Glutamatergic neuron (in vitro differentiated cells): Measurements from ENCODE around the gene C2CD2. TPM values are rescaled to one million over a fixed set of nuclear protein-coding genes. Genes with fewer than 3 reads are reported as not detected.

ENCODE experiments used
- DNase-seq: peaks from one replicate; pipeline ENCODE4 v3.0.0; 2022
- H3K27ac Mint-ChIP-seq: one replicate; pipeline ENCODE4 v1.8.0; 2020; ENCODE audit warnings: mild to moderate bottlenecking, mixed read lengths, inconsistent platforms; ENCODE audit not compliant: unreplicated experiment
- H3K27me3 Mint-ChIP-seq: one replicate; pipeline ENCODE4 v1.8.0; 2020; ENCODE audit warnings: mild to moderate bottlenecking, moderate library complexity, mixed read lengths, inconsistent platforms; ENCODE audit not compliant: unreplicated experiment
- H3K36me3 Mint-ChIP-seq: one replicate; pipeline ENCODE4 v1.8.0; 2020; ENCODE audit warnings: mild to moderate bottlenecking, mixed read lengths, inconsistent platforms; ENCODE audit not compliant: unreplicated experiment
- H3K4me1 Mint-ChIP-seq: one replicate; pipeline ENCODE4 v1.8.0; 2020; ENCODE audit warnings: mild to moderate bottlenecking, low read depth, mixed read lengths, inconsistent platforms; ENCODE audit not compliant: unreplicated experiment
- H3K4me3 Mint-ChIP-seq: one replicate; pipeline ENCODE4 v1.8.0; 2020; ENCODE audit warnings: mild to moderate bottlenecking, mixed read lengths, inconsistent platforms; ENCODE audit not compliant: unreplicated experiment
- H3K9me3 Mint-ChIP-seq: one replicate; pipeline ENCODE4 v1.8.0; 2020; ENCODE audit warnings: mild to moderate bottlenecking, moderate library complexity, mixed read lengths, inconsistent platforms; ENCODE audit not compliant: unreplicated experiment
- total RNA-seq: library from RNA; stranded (reverse); fragmentation: NEBNext Ultra II Directional; extraction: Animal tissue kit (Norgen Biotek cat#: 25700); gene quantifications from one replicate; pipeline ENCODE4 v1.2.1, GENCODE V29; 2021; ENCODE audit not compliant: unreplicated experiment
- TF ChIP-seq, protein P1 (sequence below): fragments of 200-600 bp; sonication (generic); IDR thresholded peaks from one replicate; pipeline ENCODE4 v1.5.0; 2021; ENCODE audit not compliant: partially characterized antibody, unreplicated experiment

C2CD2 gene
- total RNA-seq, 1 donor from 2014 or later = 0.78 TPM

- no peak overlapping the region for H3K4me3 Mint-ChIP-seq
- no peak overlapping the region for H3K27ac Mint-ChIP-seq
- peaks cover 8% of the 10 kb centered on the region for H3K9me3 Mint-ChIP-seq
- no peak for DNase-seq
- H3K27me3 Mint-ChIP-seq = no peaks in the 10 kb centered on the region
- no peaks in the 10 kb centered on the region for H3K4me1 Mint-ChIP-seq
- peaks cover 8% of the 10 kb centered on the region for H3K36me3 Mint-ChIP-seq
- TF ChIP-seq, protein P1, sequence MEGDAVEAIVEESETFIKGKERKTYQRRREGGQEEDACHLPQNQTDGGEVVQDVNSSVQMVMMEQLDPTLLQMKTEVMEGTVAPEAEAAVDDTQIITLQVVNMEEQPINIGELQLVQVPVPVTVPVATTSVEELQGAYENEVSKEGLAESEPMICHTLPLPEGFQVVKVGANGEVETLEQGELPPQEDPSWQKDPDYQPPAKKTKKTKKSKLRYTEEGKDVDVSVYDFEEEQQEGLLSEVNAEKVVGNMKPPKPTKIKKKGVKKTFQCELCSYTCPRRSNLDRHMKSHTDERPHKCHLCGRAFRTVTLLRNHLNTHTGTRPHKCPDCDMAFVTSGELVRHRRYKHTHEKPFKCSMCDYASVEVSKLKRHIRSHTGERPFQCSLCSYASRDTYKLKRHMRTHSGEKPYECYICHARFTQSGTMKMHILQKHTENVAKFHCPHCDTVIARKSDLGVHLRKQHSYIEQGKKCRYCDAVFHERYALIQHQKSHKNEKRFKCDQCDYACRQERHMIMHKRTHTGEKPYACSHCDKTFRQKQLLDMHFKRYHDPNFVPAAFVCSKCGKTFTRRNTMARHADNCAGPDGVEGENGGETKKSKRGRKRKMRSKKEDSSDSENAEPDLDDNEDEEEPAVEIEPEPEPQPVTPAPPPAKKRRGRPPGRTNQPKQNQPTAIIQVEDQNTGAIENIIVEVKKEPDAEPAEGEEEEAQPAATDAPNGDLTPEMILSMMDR = no peak
These were observed 18.8 kb upstream of the C2CD2 start for GRCh38 chr21:41972511-41973205.

- peaks cover 8% of the 10 kb centered on the region for H3K9me3 Mint-ChIP-seq
These were observed 18.1 kb upstream of the C2CD2 start for GRCh38 chr21:41971891-41972290.

DNA sequence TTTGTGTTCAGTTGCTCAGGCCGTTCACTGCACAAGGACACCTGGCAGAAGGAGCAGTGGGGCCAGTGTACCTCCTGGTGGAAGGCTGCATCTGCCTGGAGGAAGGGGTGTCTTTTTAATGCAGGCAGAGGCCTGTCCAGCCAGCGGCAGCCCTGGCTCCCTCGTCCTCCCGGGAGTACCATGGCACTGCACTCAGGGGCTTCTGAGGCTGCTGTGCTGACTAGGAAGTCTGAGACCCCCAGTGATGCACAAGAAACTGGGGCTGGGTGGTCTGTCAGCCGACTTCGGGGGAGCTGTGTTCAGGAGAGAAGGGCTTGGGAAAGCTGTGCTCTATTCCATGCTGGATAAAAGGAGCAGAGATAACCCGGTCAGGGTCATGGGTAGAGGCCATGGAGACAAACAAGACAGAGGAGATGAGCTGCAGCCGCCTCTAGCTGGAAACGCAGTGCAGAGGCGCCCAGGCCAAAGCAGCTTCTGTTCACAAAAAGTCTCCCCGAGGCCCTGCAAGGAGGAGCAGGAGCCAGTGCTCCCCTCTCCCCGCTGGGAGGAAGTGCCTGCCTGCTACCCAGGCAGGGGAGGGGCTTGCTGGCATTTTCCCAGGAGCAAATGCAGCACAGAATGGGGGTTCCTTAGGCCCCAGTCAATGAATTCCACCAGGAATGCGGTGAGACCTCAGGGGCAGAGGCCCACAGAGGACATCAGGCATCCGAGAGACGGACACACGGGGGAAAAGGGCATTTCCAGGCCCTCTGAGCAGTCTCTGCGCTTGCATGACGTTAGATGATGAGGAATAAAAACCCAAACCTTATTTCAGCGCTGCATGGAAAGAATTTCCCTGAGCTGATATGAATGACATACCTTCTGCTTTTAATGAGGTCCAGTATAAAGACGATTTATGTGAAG, 17.2 kb upstream of the C2CD2 start:
- TF ChIP-seq, protein P1 = no peak
- Mint-ChIP-seq H3K27me3 (peaks cover 2% of the 10 kb centered on the region), H3K4me1 (peaks cover 15% of the 10 kb centered on the region), H3K36me3 (peaks cover 8% of the 10 kb centered on the region), H3K9me3 (peaks cover 8% of the 10 kb centered on the region), H3K27ac (no peak overlapping the region), H3K4me3 (no peak overlapping the region)
- no peak for DNase-seq

More at GRCh38 chr21:41971891-41972290, 18.1 kb upstream of the C2CD2 start:
- Mint-ChIP-seq H3K4me1 (peaks cover 6% of the 10 kb centered on the region), H3K4me3 (no peak overlapping the region), H3K27ac (no peak overlapping the region), H3K36me3 (peaks cover 8% of the 10 kb centered on the region), H3K27me3 (no peaks in the 10 kb centered on the region)
- DNase-seq = no peak
- TF ChIP-seq, protein P1 = no peak

GRCh38 chr21:41970106-41970391, 16.2 kb upstream of the C2CD2 start:
- Mint-ChIP-seq H3K4me3 (no peak overlapping the region), H3K27ac (no peak overlapping the region), H3K36me3 (peaks cover 9% of the 10 kb centered on the region), H3K9me3 (peaks cover 8% of the 10 kb centered on the region), H3K4me1 (peaks cover 17% of the 10 kb centered on the region), H3K27me3 (peaks cover 2% of the 10 kb centered on the region)
- TF ChIP-seq, protein P1 = no peak
- no peak for DNase-seq

GRCh38 chr21:41967708-41968107, 13.9 kb upstream of the C2CD2 start:
- no peak for DNase-seq
- H3K4me3 Mint-ChIP-seq = no peak overlapping the region
- TF ChIP-seq, protein P1 = no peak
- H3K36me3 Mint-ChIP-seq = peaks cover 9% of the 10 kb centered on the region
- peaks cover 21% of the 10 kb centered on the region for H3K4me1 Mint-ChIP-seq
- peaks cover 4% of the 10 kb centered on the region for H3K9me3 Mint-ChIP-seq
- peaks cover 2% of the 10 kb centered on the region for H3K27me3 Mint-ChIP-seq
- H3K27ac Mint-ChIP-seq = no peak overlapping the region
